Activated CD4-positive, alpha-beta T cell treated with anti-CD3 and anti-CD28 coated beads, Interleukin-2, amount 50 U/mL, for 24 hours (primary cell): ENCODE measurements around the gene SH3RF1.

Experiments used
- DNase-seq, 2 donors: peaks; one replicate each; pipeline ENCODE4 v3.0.0-alpha.2; 2020; ENCODE audit warnings: low read depth in 1 of 2, low spot score in 1 of 2

SH3RF1 gene

DNA sequence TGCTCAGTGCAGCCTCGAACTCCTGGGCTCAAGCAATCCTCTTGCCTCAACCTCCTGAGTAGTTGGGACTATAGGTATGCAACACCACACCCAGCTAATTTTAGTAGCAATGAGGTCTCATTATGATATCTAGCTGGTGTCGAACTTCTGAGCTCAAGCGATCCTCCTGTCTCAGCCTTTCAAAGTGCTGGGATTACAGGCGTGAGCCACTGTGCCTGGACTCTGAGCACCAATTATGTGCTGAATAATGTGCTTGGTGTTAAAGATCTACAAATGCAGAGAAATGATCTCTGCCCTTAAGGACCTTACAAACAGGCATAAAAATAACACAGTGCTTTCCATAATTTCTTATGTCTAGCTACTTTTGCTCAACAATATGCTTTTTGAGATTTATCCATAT, 131.7 kb downstream of the SH3RF1 start:
- no peak for DNase-seq

- no peak for DNase-seq
Measured at GRCh38 chr4:169137558-169137920, 133.2 kb downstream of the SH3RF1 start.

DNA sequence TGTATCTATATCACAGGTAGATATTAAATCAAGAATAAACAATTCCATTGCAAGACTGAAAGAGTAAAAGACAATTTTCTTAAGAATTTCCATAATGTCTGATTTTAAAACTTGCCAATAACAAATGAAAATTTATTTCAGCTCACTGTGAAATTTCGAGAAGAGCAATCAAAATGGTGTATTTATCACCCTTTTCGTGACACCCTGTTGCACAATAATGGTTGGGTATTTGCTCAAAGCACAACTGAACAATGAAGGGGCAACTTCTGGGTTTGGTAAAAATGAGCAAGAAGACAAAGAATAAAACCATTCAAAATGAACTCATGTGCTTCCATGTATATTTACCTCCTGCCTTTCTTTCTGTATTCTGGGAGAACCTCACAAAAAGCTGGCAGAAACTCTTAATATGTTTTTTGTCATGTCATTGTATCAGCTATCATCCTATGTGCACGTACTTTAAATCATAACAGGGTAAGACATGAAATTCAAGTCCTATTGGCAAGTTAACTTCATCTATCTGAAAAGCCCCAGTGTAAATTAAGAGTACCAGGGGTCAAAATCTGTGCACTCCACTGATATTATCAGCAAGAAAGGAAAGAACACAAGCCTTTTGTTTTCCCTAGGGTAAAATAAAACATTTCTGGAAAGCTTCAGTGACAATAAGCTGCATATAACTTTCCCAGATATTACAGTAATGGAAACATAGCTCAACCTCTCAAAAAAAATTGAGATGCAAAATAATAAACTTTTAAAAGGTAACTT, 133.8 kb downstream of the SH3RF1 start:
- no peak for DNase-seq

GRCh38 chr4:169136330-169136729, 134.4 kb downstream of the SH3RF1 start:
- no peak for DNase-seq

- no peak for DNase-seq
Measured at GRCh38 chr4:169135776-169136175, 135.0 kb downstream of the SH3RF1 start.

DNA sequence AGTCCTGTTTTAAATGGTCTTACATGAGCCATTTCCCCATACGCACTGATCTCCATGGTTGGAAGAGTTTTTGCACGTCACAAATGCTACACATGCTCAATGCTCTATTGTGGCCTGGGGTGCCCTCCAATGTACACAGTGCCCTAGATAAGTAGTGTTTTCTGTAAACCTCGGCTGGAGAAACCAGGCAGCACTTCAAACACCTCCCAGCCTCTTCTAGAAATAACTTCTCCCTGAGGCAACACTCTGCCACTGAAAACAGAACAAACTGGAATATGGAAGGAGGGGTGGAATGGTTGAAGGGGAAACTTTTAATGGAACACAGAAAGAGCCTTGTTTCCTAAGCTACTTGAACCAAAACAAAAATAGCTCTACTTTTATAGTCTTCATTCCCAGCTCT, 136.8 kb downstream of the SH3RF1 start:
- no peak for DNase-seq

DNA sequence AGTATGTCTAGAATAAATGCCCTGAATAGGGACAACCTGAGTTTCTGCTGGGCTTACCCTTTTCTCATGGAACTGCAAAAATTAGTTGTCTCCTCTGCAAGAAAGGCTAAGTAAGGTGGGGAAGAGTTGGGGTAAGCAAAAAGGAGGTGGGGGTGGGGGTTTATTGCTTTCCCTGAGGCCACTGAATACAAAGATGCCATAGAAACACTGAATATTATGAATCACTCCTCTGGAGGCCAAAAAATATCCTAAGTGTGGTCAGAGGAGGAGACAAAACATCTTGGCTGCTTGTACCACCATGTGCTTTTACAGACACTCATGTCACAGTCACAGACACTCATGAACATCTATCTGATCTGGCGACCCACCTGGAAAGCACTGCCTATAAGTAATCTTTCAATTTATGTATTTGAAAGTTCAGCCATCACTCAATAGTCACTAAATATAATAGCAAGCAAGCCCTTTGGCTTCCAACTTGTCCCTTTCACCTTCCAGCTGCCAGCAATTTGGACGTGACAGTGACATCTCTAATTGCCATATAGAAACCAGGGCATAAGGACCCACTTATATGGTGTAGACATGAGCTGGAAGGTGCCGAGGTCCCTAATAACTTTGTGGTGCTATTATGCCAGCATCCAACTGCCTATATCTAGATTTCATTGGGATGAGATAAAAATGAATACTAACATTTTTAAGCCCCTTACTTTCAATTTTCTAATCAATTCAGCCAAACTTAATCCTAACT, 138.0 kb downstream of the SH3RF1 start:
- DNase-seq, result no peak

- no peak for DNase-seq
Measured at GRCh38 chr4:169131556-169132208, 139.1 kb downstream of the SH3RF1 start.

GRCh38 chr4:169128902-169129301, 141.9 kb downstream of the SH3RF1 start:
- DNase-seq, result no peak

GRCh38 chr4:169127314-169127713, 143.4 kb downstream of the SH3RF1 start:
- no peak for DNase-seq

GRCh38 chr4:169124661-169125060, 146.1 kb downstream of the SH3RF1 start:
- DNase-seq, result no peak

DNA sequence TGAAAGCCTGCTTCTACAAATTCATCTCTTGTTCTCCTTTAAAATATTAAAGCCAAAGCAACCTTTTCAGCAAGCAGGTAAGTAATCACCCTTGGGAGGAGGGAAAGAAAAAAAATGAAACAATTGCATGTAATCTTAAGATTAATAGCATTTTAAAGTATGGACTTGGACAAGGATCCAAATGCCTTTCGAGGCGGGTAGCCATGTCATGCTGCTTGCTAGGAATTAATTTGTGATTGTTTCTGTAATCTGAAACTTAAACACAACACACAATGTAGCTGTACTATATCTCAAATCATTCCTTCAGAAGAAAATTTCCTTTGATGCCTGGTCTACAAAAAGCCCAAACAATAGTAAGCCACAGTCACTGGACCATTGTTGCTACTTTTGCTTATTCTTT, 148.3 kb downstream of the SH3RF1 start:
- no peak for DNase-seq

DNA sequence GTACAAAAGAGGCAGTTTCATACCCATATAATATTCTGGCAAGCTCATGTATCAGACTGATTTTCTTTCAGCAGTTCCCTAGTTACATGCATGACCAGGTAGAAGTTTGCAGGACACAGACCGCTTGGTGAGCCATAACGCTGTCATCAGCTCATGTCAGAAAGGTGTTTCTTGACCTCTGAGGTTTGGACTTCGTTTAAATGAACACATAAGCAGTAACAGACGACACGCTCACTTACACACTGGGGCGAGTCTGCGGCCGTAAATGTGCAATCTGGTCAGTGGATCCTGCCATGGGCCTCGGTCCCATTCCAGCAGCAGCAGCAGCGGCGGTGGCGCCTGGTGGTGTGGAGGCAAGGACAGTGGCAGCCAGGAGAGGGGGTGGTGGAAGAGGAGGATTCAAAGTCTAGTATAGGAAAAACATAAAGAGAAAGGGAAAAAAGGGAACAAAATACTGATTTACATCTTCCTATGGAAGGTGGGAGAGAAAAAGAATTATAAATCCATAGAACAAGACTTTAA, 148.8 kb downstream of the SH3RF1 start:
- DNase-seq, result no peak

DNA sequence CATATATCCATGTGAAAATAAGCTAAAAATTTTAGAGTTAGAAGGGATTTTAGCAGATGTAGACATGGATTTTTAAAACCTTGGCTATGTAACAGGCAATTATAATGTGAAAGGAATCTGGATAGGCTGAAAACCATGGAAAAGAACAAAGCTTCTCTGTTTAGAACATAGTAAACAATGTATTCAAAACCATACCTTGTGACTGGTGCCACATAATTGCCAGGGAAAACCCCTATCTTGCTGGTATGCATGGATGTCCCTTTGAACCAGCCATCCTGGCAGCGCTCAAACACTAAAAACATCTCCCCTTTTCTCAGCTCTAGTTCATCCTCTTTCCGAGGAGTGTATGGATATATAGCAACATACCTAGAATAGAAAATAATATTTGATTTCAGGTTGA, 150.1 kb downstream of the SH3RF1 start:
- no peak for DNase-seq

DNA sequence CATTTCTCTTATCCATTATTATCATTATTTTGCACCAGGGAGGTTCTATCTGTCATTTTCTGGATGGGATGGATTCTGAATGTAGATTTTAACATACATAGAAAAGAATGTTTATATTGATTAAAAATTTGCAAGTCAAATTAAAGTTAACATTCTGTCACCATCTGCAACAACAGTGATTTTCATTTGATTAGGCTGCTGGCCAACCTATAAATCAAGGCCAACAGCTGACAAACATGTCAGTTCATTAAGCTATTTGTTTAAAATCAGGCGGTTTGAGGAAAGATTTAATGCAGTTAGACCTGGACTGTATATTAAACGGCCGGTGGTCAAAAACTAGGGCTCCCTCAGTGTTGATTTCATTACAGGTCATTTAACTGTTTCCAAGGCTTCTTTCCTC, 151.2 kb downstream of the SH3RF1 start:
- no peak for DNase-seq

DNA sequence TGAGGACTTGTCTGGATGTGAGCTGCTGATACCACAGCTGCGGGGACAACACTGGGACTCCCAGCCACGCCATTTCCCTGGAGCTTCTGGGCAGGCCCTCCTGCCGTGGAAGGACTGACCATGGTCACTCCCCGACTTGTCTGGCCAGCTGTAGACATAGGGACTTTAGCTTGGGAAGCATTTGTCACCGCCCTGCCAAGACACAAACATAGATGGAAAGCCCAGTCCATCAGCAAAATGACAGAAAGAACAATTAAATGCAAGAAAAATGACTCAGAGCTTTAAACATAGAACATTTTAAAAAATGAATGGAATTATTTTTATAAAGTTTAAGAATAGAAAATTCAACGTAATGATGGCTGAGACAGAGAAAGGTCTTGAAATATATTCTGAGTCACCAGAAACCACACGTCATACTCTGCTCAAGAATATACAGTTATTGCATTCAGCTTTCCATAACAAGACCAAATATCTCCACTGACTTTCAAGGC, 153.1 kb downstream of the SH3RF1 start:
- DNase-seq, result no peak

GRCh38 chr4:169116270-169116901, 154.4 kb downstream of the SH3RF1 start:
- no peak for DNase-seq

DNA sequence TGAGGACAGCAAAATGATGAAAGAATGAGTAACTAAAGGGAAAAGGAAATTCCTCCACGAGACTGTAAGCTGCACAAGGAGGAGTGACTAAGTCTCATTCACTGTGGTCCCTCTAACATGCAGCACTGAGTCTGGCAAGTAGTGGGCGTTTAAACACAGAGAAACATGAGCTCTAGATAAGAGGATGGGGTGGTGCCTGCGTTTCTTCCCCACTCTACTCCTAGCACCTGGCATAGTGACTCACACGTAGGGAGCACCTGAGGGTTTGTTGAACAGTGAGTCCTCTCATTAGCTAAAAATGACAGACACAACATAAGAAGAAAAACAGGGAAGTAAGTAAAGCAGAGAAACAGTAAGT, 154.9 kb downstream of the SH3RF1 start:
- no peak for DNase-seq

DNA sequence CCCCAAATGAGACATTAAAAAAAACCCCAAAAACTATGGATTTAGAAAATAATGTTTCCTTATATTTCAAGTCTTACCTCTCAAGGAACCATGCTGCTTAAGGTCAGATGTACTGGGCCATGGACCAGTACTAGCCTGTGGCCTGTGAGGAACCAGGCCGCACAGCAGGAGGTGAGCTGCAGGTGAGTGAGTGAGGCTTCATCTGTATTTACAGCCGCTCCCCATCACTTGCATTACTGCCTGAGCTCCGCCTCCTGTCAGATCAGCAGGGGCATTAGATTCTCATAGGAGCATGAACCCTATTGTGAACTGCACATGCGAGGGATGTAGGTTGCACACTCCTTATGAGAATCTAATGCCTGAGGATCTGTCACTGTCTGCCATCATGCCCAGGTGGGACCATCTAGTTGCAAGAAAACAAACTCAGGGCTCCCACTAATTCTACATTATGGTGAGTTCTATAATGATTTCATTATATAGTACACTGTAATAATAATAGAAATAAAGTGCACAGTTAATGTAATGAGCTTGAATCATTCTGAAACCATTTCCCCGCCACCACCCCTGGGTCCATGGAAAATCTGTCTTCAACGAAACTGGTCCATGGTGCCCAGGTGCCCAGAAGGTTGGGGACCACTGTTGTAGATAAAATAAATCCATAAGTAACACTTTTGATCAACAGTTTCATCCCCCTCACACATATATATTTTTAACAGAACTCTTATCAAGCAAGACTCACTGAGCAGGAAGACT, 155.4 kb downstream of the SH3RF1 start:
- DNase-seq, result no peak

GRCh38 chr4:169114341-169114974, 156.3 kb downstream of the SH3RF1 start:
- no peak for DNase-seq
